CD14-positive monocyte (primary cell): Measurements from ENCODE around the gene ANTKMT. TPM values are rescaled to one million over a fixed set of nuclear protein-coding genes. Genes with fewer than 3 reads are reported as not detected.

Source experiments
- DNase-seq, 3 donors: peaks; one replicate each; pipeline ENCODE4 v3.0.0-alpha.2; 2011 to 2022
- H2AFZ ChIP-seq: 2 replicates; pipeline ENCODE4 v1.6.0; 2012; ENCODE audit warnings: mild to moderate bottlenecking, low read depth, low read length, inconsistent platforms; ENCODE audit not compliant: insufficient read depth, poor library complexity, severe bottlenecking
- H3K27ac ChIP-seq, 2 donors: 1 replicate in 1 of 2; 2 replicates in 1 of 2; pipeline ENCODE4 v1.5.1; 2012 to 2013; ENCODE audit warnings: low read length in 2 of 2, control low read depth in 1 of 2, inconsistent platforms in 1 of 2, low read depth in 1 of 2, mild to moderate bottlenecking in 1 of 2
- H3K27me3 ChIP-seq, 2 donors: one replicate each; pipeline versions ENCODE4 v1.6.0 to v1.6.1; 2011 to 2013; ENCODE audit warnings: low read length in 2 of 2; ENCODE audit not compliant: control insufficient read depth in 2 of 2, insufficient read depth in 2 of 2
- H3K36me3 ChIP-seq, 2 donors: replicated peaks in 1 of 2; 1 replicate in 1 of 2; 2 replicates in 1 of 2; pipeline versions ENCODE4 v1.5.1 to v1.6.1; 2012 to 2013; ENCODE audit warnings: low read length in 2 of 2, control low read depth in 1 of 2, inconsistent platforms in 1 of 2, mild to moderate bottlenecking in 1 of 2; ENCODE audit not compliant: insufficient read depth in 2 of 2, control insufficient read depth in 1 of 2
- H3K4me1 ChIP-seq, 2 donors: 1 replicate in 1 of 2; 2 replicates in 1 of 2; pipeline versions ENCODE4 v1.5.1 to v1.6.1; 2012 to 2013; ENCODE audit warnings: low read length in 2 of 2, control low read depth in 1 of 2, inconsistent platforms in 1 of 2, mild to moderate bottlenecking in 1 of 2, moderate library complexity in 1 of 2; ENCODE audit not compliant: insufficient read depth in 2 of 2, control insufficient read depth in 1 of 2
- H3K4me2 ChIP-seq: replicated peaks from 2 replicates; pipeline ENCODE3; 2012; ENCODE audit warnings: low read length, moderate library complexity, mild to moderate bottlenecking; ENCODE audit not compliant: poor library complexity, severe bottlenecking; ENCODE audit errors: extremely low read depth
- H3K4me3 ChIP-seq, 3 experiments: fragments of 200-600 bp in 1 of 3; sonication (generic) in 1 of 3; replicated peaks in 1 of 3; 1 replicate in 2 of 3; 2 replicates in 1 of 3; pipeline ENCODE4 v1.5.1; 2011 to 2013; ENCODE audit warnings: low read length in 3 of 3, mild to moderate bottlenecking in 3 of 3, control low read depth in 2 of 3, low read depth in 2 of 3, inconsistent platforms in 1 of 3, moderate library complexity in 1 of 3
- H3K79me2 ChIP-seq: 2 replicates; pipeline ENCODE4 v1.6.0; 2012; ENCODE audit warnings: mild to moderate bottlenecking, control low read depth, inconsistent platforms, low read length, moderate library complexity; ENCODE audit not compliant: insufficient read depth
- H3K9ac ChIP-seq: 2 replicates; pipeline ENCODE4 v1.6.0; 2017; ENCODE audit warnings: low read length, mild to moderate bottlenecking; ENCODE audit not compliant: insufficient read depth, poor library complexity, severe bottlenecking
- H3K9me3 ChIP-seq, 2 donors: replicated peaks in 1 of 2; 1 replicate in 1 of 2; 2 replicates in 1 of 2; pipeline versions ENCODE4 v1.5.1 to v1.6.1; 2012 to 2013; ENCODE audit warnings: low read length in 2 of 2, control low read depth in 1 of 2; ENCODE audit not compliant: control insufficient read depth in 1 of 2, insufficient read depth in 1 of 2
- H4K20me1 ChIP-seq: 2 replicates; pipeline ENCODE4 v1.6.0; 2012; ENCODE audit warnings: mild to moderate bottlenecking, low read length, control low read depth, moderate library complexity; ENCODE audit not compliant: insufficient read depth
- H3K27ac Mint-ChIP-seq, 7 donors: one replicate each; pipeline ENCODE4 v1.8.0; 2020; ENCODE audit warnings: mild to moderate bottlenecking in 7 of 7, mixed read lengths in 7 of 7, moderate library complexity in 6 of 7, inconsistent platforms in 2 of 7
- H3K27me3 Mint-ChIP-seq, 3 donors: one replicate each; pipeline ENCODE4 v1.8.0; 2021 to 2022; ENCODE audit warnings: low read depth in 3 of 3, mild to moderate bottlenecking in 3 of 3, mixed read lengths in 3 of 3, moderate library complexity in 3 of 3, inconsistent platforms in 1 of 3
- H3K36me3 Mint-ChIP-seq, 2 donors: one replicate each; pipeline ENCODE4 v1.8.0; 2020; ENCODE audit warnings: mixed read lengths in 2 of 2, inconsistent platforms in 1 of 2, mild to moderate bottlenecking in 1 of 2
- H3K4me1 Mint-ChIP-seq: one replicate; pipeline ENCODE4 v1.8.0; 2020; ENCODE audit warnings: mild to moderate bottlenecking, mixed read lengths
- H3K4me3 Mint-ChIP-seq, 2 donors: one replicate each; pipeline ENCODE4 v1.8.0; 2020; ENCODE audit warnings: mild to moderate bottlenecking in 2 of 2, mixed read lengths in 2 of 2, moderate library complexity in 1 of 2
- H3K9me3 Mint-ChIP-seq, 7 donors: one replicate each; pipeline ENCODE4 v1.8.0; 2020 to 2022; ENCODE audit warnings: mixed read lengths in 7 of 7, mild to moderate bottlenecking in 6 of 7, moderate library complexity in 6 of 7, inconsistent platforms in 2 of 7
- CTCF ChIP-seq: fragments of 200-600 bp; IDR thresholded peaks from one replicate; pipeline ENCODE4 v1.8.0; 2022; ENCODE audit warnings: antibody characterized with exemption, mild to moderate bottlenecking
- WGBS: methylation state at CpG from one replicate; pipeline ENCODE4 v1.1.5; 2013; ENCODE audit warnings: missing lambda C conversion rate; ENCODE audit not compliant: insufficient coverage; 5-methylcytosine and 5-hydroxymethylcytosine counted together
- intact Hi-C, 2 donors: fragments of 100-400 bp; cut with micrococcal nuclease; formaldehyde crosslinking; loops; one replicate each; pipeline versions ENCODE4 v1.15.0 to v1.15.1; 2023
- polyA plus RNA-seq, 3 donors: library from polyadenylated mRNA; depleted of rRNA in 1 of 3; unstranded in 2 of 3; stranded (reverse) in 1 of 3; fragments of 300-500 nt in 2 of 3; fragments of >200 nt in 1 of 3; fragmentation: Illumina TruSeq in 2 of 3; gene quantifications; 1 replicate in 2 of 3; 2 replicates in 1 of 3; pipeline ENCODE4 v1.2.3, GENCODE V29; 2012 to 2021

The ANTKMT gene
- polyA plus RNA-seq, 3 donors = 21.5 to 56.3 (median 34.4) TPM

GRCh38 chr16:734208-734980, 13.4 kb downstream of the ANTKMT start:
- Histone ChIP-seq H2AFZ (no peak overlapping the region), H3K79me2 (no peaks in the 10 kb centered on the region), H4K20me1 (no peaks in the 10 kb centered on the region), H3K4me1 (no peaks in the 10 kb centered on the region), H3K36me3 (peaks cover 60 to 82% of the 10 kb centered on the region in 2 donors), H3K4me2 (no peak overlapping the region), H3K4me3 (no peak overlapping the region), H3K27ac (no peak overlapping the region), H3K9me3 (no peaks in the 10 kb centered on the region), H3K27me3 (no peaks in the 10 kb centered on the region), H3K9ac (no peak overlapping the region)
- Mint-ChIP-seq H3K27ac (no peak overlapping the region), H3K36me3 (peaks cover 56 to 80% of the 10 kb centered on the region in 2 donors), H3K9me3 (no peaks in the 10 kb centered on the region), H3K27me3 (peaks cover 0 to 4% (median 3%) of the 10 kb centered on the region in 3 donors), H3K4me3 (no peak overlapping the region), H3K4me1 (peaks cover 3% of the 10 kb centered on the region)
- whole genome bisulfite sequencing = 96% methylated on average over 49 of the region's 49 CpGs
- intact Hi-C loops = no loop called here
- no peak for TF ChIP-seq CTCF
- DNase-seq = no peak

- Mint-ChIP-seq H3K27ac (no peak overlapping the region), H3K4me1 (peaks cover 12% of the 10 kb centered on the region), H3K27me3 (peaks cover 0 to 3% (median 0%) of the 10 kb centered on the region in 3 donors), H3K4me3 (no peak overlapping the region), H3K36me3 (peaks cover 56 to 83% of the 10 kb centered on the region in 2 donors), H3K9me3 (no peaks in the 10 kb centered on the region)
- H3K79me2 ChIP-seq = peaks cover 7% of the 10 kb centered on the region
- H3K9ac ChIP-seq = no peak overlapping the region
- WGBS = 95% methylated on average over 25 of the region's 25 CpGs
- H3K9me3 ChIP-seq = no peaks in the 10 kb centered on the region
- no peak overlapping the region for H3K4me2 ChIP-seq
- intact Hi-C loops = no loop called here
- DNase-seq = no peak
- peaks cover 60 to 79% of the 10 kb centered on the region in 2 donors for H3K36me3 ChIP-seq
- H3K4me3 ChIP-seq = no peak overlapping the region
- H3K4me1 ChIP-seq = peaks cover 7% of the 10 kb centered on the region in 2 donors
- no peaks in the 10 kb centered on the region for H3K27me3 ChIP-seq
- H3K27ac ChIP-seq = no peak overlapping the region
- TF ChIP-seq CTCF = no peak
- peaks cover 5% of the 10 kb centered on the region for H4K20me1 ChIP-seq
- H2AFZ ChIP-seq = no peak overlapping the region
These were observed 14.3 kb downstream of the ANTKMT start for GRCh38 chr16:734981-735881.
